Panc1 (cell line): Measurements from ENCODE around the gene FBXO40. TPM values are rescaled to one million over a fixed set of nuclear protein-coding genes. Genes with fewer than 3 reads are reported as not detected.

ENCODE experiments used
- ATAC-seq: fragments of 200-7000 bp; cut with Tn5 transposase; 2 replicates; pipeline ENCODE4 v1.9.1; 2020; ENCODE audit warnings: mild to moderate bottlenecking, moderate library complexity
- BruUV-seq: library from RNA; stranded (reverse); fragments of 400-500 nt; replicated peaks from 2 replicates; lab custom pipeline; 2021; lab: Mats Ljungman, UMichigan
- CTCF ChIA-PET: fragments of 300-600 bp; sonication (Branson Sonifier 250); formaldehyde crosslinking; loops from one replicate; lab custom pipeline; 2022; ENCODE audit warnings: antibody characterized with exemption; lab: Charles Lee
- POLR2A ChIA-PET: fragments of 300-600 bp; sonication (Branson Sonifier 250); formaldehyde crosslinking; loops from one replicate; lab custom pipeline; 2022; ENCODE audit warnings: antibody characterized with exemption; lab: Charles Lee
- DNase-seq: peaks from one replicate; pipeline ENCODE4 v3.0.0-alpha.2; 2010; ENCODE audit warnings: low read depth, low spot score
- H3K27ac ChIP-seq: 2 replicates; pipeline ENCODE4 v1.5.1; 2011; ENCODE audit warnings: mild to moderate bottlenecking, low read length, inconsistent platforms
- H3K27me3 ChIP-seq: fragments of 200-500 bp; sonication (Bioruptor generic); 2 replicates; pipeline ENCODE4 v1.6.0; 2014; ENCODE audit warnings: low read length, inconsistent platforms; ENCODE audit not compliant: control insufficient read depth, insufficient read depth
- H3K36me3 ChIP-seq: fragments of 200-500 bp; sonication (Bioruptor generic); 2 replicates; pipeline ENCODE4 v1.5.1; 2014; ENCODE audit warnings: inconsistent platforms, mild to moderate bottlenecking, low read length, moderate library complexity; ENCODE audit not compliant: control insufficient read depth, insufficient read depth
- H3K4me1 ChIP-seq: 2 replicates; pipeline ENCODE4 v1.5.1; 2011; ENCODE audit warnings: inconsistent platforms, mild to moderate bottlenecking, low read length, moderate library complexity; ENCODE audit not compliant: control insufficient read depth, insufficient read depth
- H3K4me3 ChIP-seq, 2 experiments: 2 replicates each; pipeline ENCODE4 v1.5.1; 2011 to 2012; ENCODE audit warnings: low read depth in 2 of 2, low read length in 2 of 2, mild to moderate bottlenecking in 2 of 2, inconsistent platforms in 1 of 2, moderate library complexity in 1 of 2
- H3K9me3 ChIP-seq: fragments of 200-500 bp; sonication (Bioruptor generic); 2 replicates; pipeline ENCODE4 v1.5.1; 2014; ENCODE audit warnings: low read depth, mild to moderate bottlenecking, inconsistent platforms, low read length, moderate library complexity; ENCODE audit not compliant: control insufficient read depth, insufficient read depth
- CTCF ChIP-seq: fragments of 450-650 bp; IDR thresholded peaks from 2 replicates; pipeline ENCODE4 v1.5.1; 2017; ENCODE audit warnings: mild to moderate bottlenecking
- POLR2AphosphoS5 ChIP-seq: IDR thresholded peaks from 2 replicates; pipeline ENCODE4 v1.6.1; 2012; ENCODE audit warnings: mild to moderate bottlenecking, low read depth, low read length, moderate library complexity
- REST ChIP-seq, 2 experiments: IDR thresholded peaks; 2 replicates each; pipeline ENCODE4 v1.6.1; 2011 to 2012; ENCODE audit warnings: low read depth in 2 of 2, control low read depth in 1 of 2, low read length in 1 of 2, mild to moderate bottlenecking in 1 of 2, moderate library complexity in 1 of 2; ENCODE audit not compliant: insufficient read depth in 1 of 2
- SIN3A ChIP-seq: IDR thresholded peaks from 2 replicates; pipeline ENCODE4 v1.6.1; 2012; ENCODE audit warnings: low read depth, mild to moderate bottlenecking, low read length, moderate library complexity, borderline replicate concordance; ENCODE audit not compliant: insufficient read depth
- TCF7L2 ChIP-seq: IDR thresholded peaks from 2 replicates; pipeline ENCODE4 v1.6.1; 2011; ENCODE audit warnings: mild to moderate bottlenecking, low read depth, low read length, inconsistent platforms
- in situ Hi-C: cut with HindIII; loops from 2 replicates; pipeline ENCODE4 v1.10.0; 2016; ENCODE audit warnings: low sequenced_read_pairs, low pct_unique_long_range_greater_than_20kb
- intact Hi-C: fragments of 100-400 bp; cut with micrococcal nuclease; formaldehyde crosslinking; loops from one replicate; pipeline ENCODE4 v1.10.0; 2022; ENCODE audit not compliant: unreplicated experiment
- total RNA-seq: library from RNA; stranded (reverse); gene quantifications from one replicate; pipeline ENCODE4 v1.2.1, GENCODE V29; 2021; ENCODE audit not compliant: unreplicated experiment

FBXO40 gene
- total RNA-seq, 1 experiment from 2014 or later: not detected

GRCh38 chr3:121648219-121648958, 55.2 kb downstream of the FBXO40 start:
- Histone ChIP-seq H3K36me3 (no peaks in the 10 kb centered on the region), H3K4me1 (no peaks in the 10 kb centered on the region), H3K27ac (no peak overlapping the region), H3K4me3 (no peak overlapping the region), H3K27me3 (peaks cover 2% of the 10 kb centered on the region; the same call in 1 of the 2 replicates), H3K9me3 (no peaks in the 10 kb centered on the region)
- TF ChIP-seq SIN3A: no peak
- no peak for TF ChIP-seq TCF7L2
- in situ Hi-C loops: no loop called here
- intact Hi-C loops: no loop called here
- no TSS peak for BruUV-seq
- no peak for DNase-seq
- POLR2A ChIA-PET: interaction anchor here (0.6 kb wide), 1 partner anchor 619 kb away, joined by 3 read pairs; no protein-coding TSS in a partner anchor
- CTCF ChIA-PET: interaction anchor here (1.0 kb wide), 1 partner anchor 102 kb away, joined by 6 read pairs; no protein-coding TSS in a partner anchor
- ATAC-seq: no peak

GRCh38 chr3:121649645-121650044, 56.5 kb downstream of the FBXO40 start:
- Histone ChIP-seq H3K9me3 (no peaks in the 10 kb centered on the region), H3K27me3 (no peaks in the 10 kb centered on the region; the same call in 1 of the 2 replicates), H3K4me1 (no peaks in the 10 kb centered on the region), H3K4me3 (no peak overlapping the region), H3K27ac (no peak overlapping the region), H3K36me3 (no peaks in the 10 kb centered on the region)
- in situ Hi-C loops (no loop called here), intact Hi-C loops (no loop called here)
- no peak for ATAC-seq
- no peak for DNase-seq
- POLR2A ChIA-PET: no interaction called here
- no TSS peak for BruUV-seq
- TF ChIP-seq TCF7L2: no peak
- TF ChIP-seq POLR2AphosphoS5: no peak
- no peak for TF ChIP-seq SIN3A
- no peak for TF ChIP-seq REST (IDR thresholded peaks at IDR 0.05; ENCODE audit: insufficient read depth in 1 of 2, low read depth in 2 of 2, low read length in 1 of 2)
- TF ChIP-seq CTCF: no peak
- CTCF ChIA-PET: no interaction called here

GRCh38 chr3:121651684-121652083, 58.5 kb downstream of the FBXO40 start:
- H3K27ac ChIP-seq: no peak overlapping the region
- in situ Hi-C loops: no loop called here
- CTCF ChIA-PET: no interaction called here
- no peak for TF ChIP-seq REST (IDR thresholded peaks at IDR 0.05; ENCODE audit: insufficient read depth in 1 of 2, low read depth in 2 of 2, low read length in 1 of 2)
- TF ChIP-seq TCF7L2: no peak
- no peak for TF ChIP-seq POLR2AphosphoS5
- TF ChIP-seq SIN3A: no peak
- no peak for TF ChIP-seq CTCF
- no peak for DNase-seq
- H3K9me3 ChIP-seq: no peaks in the 10 kb centered on the region
- H3K4me3 ChIP-seq: no peak overlapping the region
- H3K36me3 ChIP-seq: no peaks in the 10 kb centered on the region
- POLR2A ChIA-PET: no interaction called here
- H3K27me3 ChIP-seq: no peaks in the 10 kb centered on the region; the same call in 1 of the 2 replicates
- BruUV-seq: no TSS peak
- intact Hi-C loops: no loop called here
- no peak for ATAC-seq
- H3K4me1 ChIP-seq: no peaks in the 10 kb centered on the region
